ENCODE results near the gene FAM222B. TPM values are rescaled to one million over a fixed set of nuclear protein-coding genes. Genes with fewer than 3 reads are reported as not detected.

The FAM222B gene
- polyA plus RNA-seq, 1 experiment, result 8.3 TPM

GRCh38 chr17:28873839-28874238, 31.2 kb upstream of the FAM222B start:
- no peak for TF ChIP-seq CTCF (IDR thresholded peaks at IDR 0.05; ENCODE audit: low read depth, low read length)
- H3K9me3 ChIP-seq (ENCODE audit: control insufficient read depth, insufficient read depth, low read length), result no peaks in the 10 kb centered on the region
- DNase-seq (ENCODE audit: low read depth, low spot score), result no peak
- H3K27me3 ChIP-seq (ENCODE audit: control insufficient read depth, insufficient read depth, low read length), result no peaks in the 10 kb centered on the region
- no peak overlapping the region for H3K4me3 ChIP-seq (ENCODE audit: low read depth, low read length)
- ChIA-PET CTCF (no interaction called here), POLR2A (no interaction called here)
- H3K27ac ChIP-seq (ENCODE audit: low read depth, low read length), result no peak overlapping the region

DNA sequence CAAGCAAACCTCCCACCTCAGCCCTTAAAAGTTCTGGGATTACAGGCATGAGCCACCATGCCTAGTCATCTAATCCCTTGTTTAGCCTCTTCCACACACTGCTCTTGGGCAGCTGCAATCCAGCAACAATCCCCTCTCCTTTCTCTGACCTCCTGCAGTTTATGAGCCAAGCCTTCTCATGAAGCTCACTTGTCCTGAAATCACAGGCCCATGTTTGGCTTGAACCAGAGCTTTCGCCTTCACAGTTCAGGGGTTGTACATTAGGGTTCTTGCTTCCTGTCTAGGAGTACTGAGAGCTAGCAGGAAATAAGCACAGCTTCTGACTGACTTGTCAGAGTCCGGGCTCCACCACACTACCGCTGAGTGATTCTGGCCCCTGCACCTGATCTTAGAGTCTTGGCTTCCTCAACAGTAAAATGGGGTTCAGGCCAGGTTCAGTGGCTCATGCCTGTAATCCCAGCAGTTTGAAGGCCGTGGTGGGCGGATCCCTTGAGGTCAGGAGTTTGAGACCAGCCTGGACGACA, 28.5 kb upstream of the FAM222B start:
- Histone ChIP-seq H3K9me3 (ENCODE audit: control insufficient read depth, insufficient read depth, low read length) (no peaks in the 10 kb centered on the region), H3K4me3 (ENCODE audit: low read depth, low read length) (no peak overlapping the region), H3K27ac (ENCODE audit: low read depth, low read length) (no peak overlapping the region), H3K27me3 (ENCODE audit: control insufficient read depth, insufficient read depth, low read length) (peaks cover 3% of the 10 kb centered on the region)
- ChIA-PET CTCF (interaction anchor here (1.5 to 2.0 kb wide), 3 partner anchors 107 to 144 kb away, joined by 4 to 9 read pairs (median 4); no protein-coding TSS in a partner anchor), POLR2A (no interaction called here)
- no peak for TF ChIP-seq CTCF (IDR thresholded peaks at IDR 0.05; ENCODE audit: low read depth, low read length)
- no peak for DNase-seq (ENCODE audit: low read depth, low spot score)

DNA sequence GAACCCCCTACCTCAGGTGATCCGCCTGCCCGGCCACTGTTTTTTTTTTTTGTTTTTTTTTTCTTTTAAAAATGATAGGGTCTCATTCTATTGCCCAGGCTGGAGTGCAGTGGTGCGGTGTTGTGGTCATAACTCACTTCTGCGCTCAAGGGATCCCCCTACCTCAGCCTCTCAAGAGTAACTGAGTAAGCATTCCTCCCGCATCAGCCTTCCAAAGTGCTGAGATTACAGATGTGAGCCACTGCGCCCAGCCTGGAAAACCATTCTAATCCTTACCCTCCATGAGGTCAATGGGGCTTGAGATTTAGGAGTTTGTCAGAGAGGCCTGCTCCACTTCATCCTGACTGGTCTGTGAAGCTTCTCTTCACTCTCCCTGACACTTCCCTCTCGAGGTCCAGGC, 24.7 kb upstream of the FAM222B start:
- DNase-seq (ENCODE audit: low read depth, low spot score), result no peak
- H3K4me3 ChIP-seq (ENCODE audit: low read depth, low read length), result no peak overlapping the region
- ChIA-PET POLR2A (no interaction called here), CTCF (no interaction called here)
- no peak overlapping the region for H3K27ac ChIP-seq (ENCODE audit: low read depth, low read length)
- no peak for TF ChIP-seq CTCF (IDR thresholded peaks at IDR 0.05; ENCODE audit: low read depth, low read length)
- peaks cover 3% of the 10 kb centered on the region for H3K27me3 ChIP-seq (ENCODE audit: control insufficient read depth, insufficient read depth, low read length)
- no peaks in the 10 kb centered on the region for H3K9me3 ChIP-seq (ENCODE audit: control insufficient read depth, insufficient read depth, low read length)

DNA sequence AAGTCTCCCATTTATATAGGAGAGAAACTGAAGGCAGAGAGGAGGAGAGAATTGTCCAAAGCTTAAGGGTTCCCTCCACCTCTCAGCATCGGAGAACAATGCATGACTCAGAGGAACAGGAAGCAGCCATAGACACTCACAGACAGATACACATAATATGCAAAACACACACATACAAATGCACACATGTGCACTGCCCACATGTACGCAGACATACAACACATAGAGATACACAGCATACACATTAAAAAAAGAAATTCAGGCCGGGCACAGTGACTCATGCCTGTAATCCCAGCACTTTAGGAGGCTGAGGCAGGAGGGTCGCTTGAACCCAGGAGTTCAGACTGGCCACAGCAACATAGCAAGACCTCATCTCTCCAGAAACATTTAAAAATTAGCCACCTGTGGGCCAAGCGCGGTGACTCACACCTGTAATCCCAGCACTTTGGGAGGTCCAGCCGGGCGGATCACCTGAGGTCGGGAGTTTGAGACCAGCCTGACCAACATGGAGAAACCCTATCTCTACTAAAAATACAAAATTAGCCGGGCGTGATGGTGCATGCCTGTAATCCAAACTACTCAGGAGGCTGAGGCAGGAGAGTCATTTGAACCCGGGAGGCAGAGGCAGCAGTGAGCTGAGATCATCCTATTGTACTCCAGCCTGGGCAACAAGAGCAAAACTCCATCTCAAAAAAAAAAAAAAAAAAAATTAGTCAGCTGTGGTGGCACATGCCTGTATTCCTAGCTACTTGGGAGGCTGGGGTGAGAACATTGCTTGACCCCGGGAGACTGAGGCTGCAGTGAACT, 23.6 kb upstream of the FAM222B start:
- no peak for DNase-seq (ENCODE audit: low read depth, low spot score)
- peaks cover 3% of the 10 kb centered on the region for H3K27me3 ChIP-seq (ENCODE audit: control insufficient read depth, insufficient read depth, low read length)
- POLR2A ChIA-PET, result interaction anchor here (0.6 to 0.7 kb wide), 2 partner anchors 31 to 77 kb away, joined by 3 read pairs; partner anchors contain the start of gene FLOT2
- no peak overlapping the region for H3K4me3 ChIP-seq (ENCODE audit: low read depth, low read length)
- H3K9me3 ChIP-seq (ENCODE audit: control insufficient read depth, insufficient read depth, low read length), result no peaks in the 10 kb centered on the region
- H3K27ac ChIP-seq (ENCODE audit: low read depth, low read length), result no peak overlapping the region
- CTCF ChIA-PET, result interaction anchor here (0.6 to 2.3 kb wide), 3 partner anchors 37 to 102 kb away, joined by 3 to 9 read pairs (median 3); no protein-coding TSS in a partner anchor
- TF ChIP-seq CTCF (IDR thresholded peaks at IDR 0.05; ENCODE audit: low read depth, low read length), result no peak
